ENCODE measurements around the gene OR52W1.
A peak's percentile ranks its signal among the peaks of the same experiment; 100 is the strongest.

OR52W1 gene

GRCh38 chr11:6204706-6205105, 5.7 kb downstream of the OR52W1 start:
- Mint-ChIP-seq H3K27ac (no peak overlapping the region), H3K4me3 (no peak overlapping the region), H3K4me1 (peaks cover 8 to 13% of the 10 kb centered on the region in 2 donors)

GRCh38 chr11:6205366-6205765, 6.3 kb downstream of the OR52W1 start, which contains the start of gene C11orf42:
TSS of gene C11orf42 (plus strand) at chr11:6205557. CDS start at chr11:6205616, 59 bp downstream.
- H3K4me1 Mint-ChIP-seq: peaks cover 8 to 13% of the 10 kb centered on the region in 2 donors
- peaks cover 20 to 30% of the 10 kb centered on the region in 2 donors for H3K36me3 Mint-ChIP-seq
- DNase-seq (no peak), ATAC-seq (replicated peaks) (no peak)
- H3K27ac Mint-ChIP-seq: no peak within 1 kb of the TSS
- H3K27me3 Mint-ChIP-seq: no peaks in the 10 kb centered on the region
- no peak within 1 kb of the TSS for H3K4me3 Mint-ChIP-seq
- no peaks in the 10 kb centered on the region for H3K9me3 Mint-ChIP-seq

More at GRCh38 chr11:6204706-6205105, 5.7 kb downstream of the OR52W1 start:
- ATAC-seq (replicated peaks): no peak
- no peak for DNase-seq
- Mint-ChIP-seq H3K9me3 (no peaks in the 10 kb centered on the region), H3K36me3 (peaks cover 23 to 33% of the 10 kb centered on the region in 2 donors), H3K27me3 (no peaks in the 10 kb centered on the region)

GRCh38 chr11:6206456-6207180, 7.6 kb downstream of the OR52W1 start:
- Mint-ChIP-seq H3K4me1 (peaks cover 8 to 13% of the 10 kb centered on the region in 2 donors), H3K4me3 (no peak overlapping the region), H3K27ac (no peak overlapping the region), H3K27me3 (no peaks in the 10 kb centered on the region), H3K36me3 (peaks cover 17 to 30% of the 10 kb centered on the region in 2 donors), H3K9me3 (no peaks in the 10 kb centered on the region)
- no peak for DNase-seq
- no peak for ATAC-seq (replicated peaks)

- H3K4me3 Mint-ChIP-seq: no peak overlapping the region
- H3K9me3 Mint-ChIP-seq: no peaks in the 10 kb centered on the region
- DNase-seq (no peak), ATAC-seq (replicated peaks) (no peak)
- H3K4me1 Mint-ChIP-seq: no peaks in the 10 kb centered on the region
- peaks cover 11 to 25% of the 10 kb centered on the region in 2 donors for H3K36me3 Mint-ChIP-seq
- H3K27me3 Mint-ChIP-seq: no peaks in the 10 kb centered on the region
- H3K27ac Mint-ChIP-seq: no peak overlapping the region
Measured at GRCh38 chr11:6209801-6210200, 10.8 kb downstream of the OR52W1 start.

- peaks cover 11 to 24% of the 10 kb centered on the region in 2 donors for H3K36me3 Mint-ChIP-seq
- H3K4me1 Mint-ChIP-seq: no peaks in the 10 kb centered on the region
- H3K4me3 Mint-ChIP-seq: no peak overlapping the region
- no peak overlapping the region for H3K27ac Mint-ChIP-seq
- ATAC-seq (replicated peaks) (no peak), DNase-seq (no peak)
- H3K9me3 Mint-ChIP-seq: no peaks in the 10 kb centered on the region
- H3K27me3 Mint-ChIP-seq: no peaks in the 10 kb centered on the region
Measured at GRCh38 chr11:6210274-6210955, 11.4 kb downstream of the OR52W1 start.

- Mint-ChIP-seq H3K27me3 (no peaks in the 10 kb centered on the region), H3K9me3 (no peaks in the 10 kb centered on the region), H3K4me1 (no peaks in the 10 kb centered on the region), H3K27ac (no peak overlapping the region), H3K36me3 (peaks cover 25 to 40% of the 10 kb centered on the region in 2 donors), H3K4me3 (no peak overlapping the region)
- DNase-seq (no peak), ATAC-seq (replicated peaks) (no peak)
Measured at GRCh38 chr11:6214530-6214929, 15.5 kb downstream of the OR52W1 start.

GRCh38 chr11:6216501-6216900, 17.5 kb downstream of the OR52W1 start:
- Mint-ChIP-seq H3K27ac (no peak overlapping the region), H3K27me3 (no peaks in the 10 kb centered on the region), H3K36me3 (peaks cover 28 to 44% of the 10 kb centered on the region in 2 donors), H3K4me3 (no peak overlapping the region), H3K4me1 (peaks cover 0 to 1% of the 10 kb centered on the region in 2 donors), H3K9me3 (no peaks in the 10 kb centered on the region)
- no peak for DNase-seq
- ATAC-seq (replicated peaks): no peak

- no peak overlapping the region for H3K27ac Mint-ChIP-seq
- DNase-seq (no peak), ATAC-seq (replicated peaks) (no peak)
- H3K4me1 Mint-ChIP-seq: peaks cover 0 to 5% of the 10 kb centered on the region in 2 donors
- peaks cover 35 to 53% of the 10 kb centered on the region in 2 donors for H3K36me3 Mint-ChIP-seq
- no peaks in the 10 kb centered on the region for H3K27me3 Mint-ChIP-seq
- no peak overlapping the region for H3K4me3 Mint-ChIP-seq
- no peaks in the 10 kb centered on the region for H3K9me3 Mint-ChIP-seq
Measured at GRCh38 chr11:6217722-6218121, 18.7 kb downstream of the OR52W1 start.

GRCh38 chr11:6219359-6219758, 20.3 kb downstream of the OR52W1 start:
- H3K4me3 Mint-ChIP-seq: no peak overlapping the region
- H3K4me1 Mint-ChIP-seq: peaks cover 0 to 5% of the 10 kb centered on the region in 2 donors
- no peaks in the 10 kb centered on the region for H3K27me3 Mint-ChIP-seq
- H3K36me3 Mint-ChIP-seq: peaks cover 41 to 59% of the 10 kb centered on the region in 2 donors
- no peak for ATAC-seq (replicated peaks)
- no peak overlapping the region for H3K27ac Mint-ChIP-seq
- no peaks in the 10 kb centered on the region for H3K9me3 Mint-ChIP-seq
- DNase-seq: no peak

GRCh38 chr11:6223854-6224253, 24.8 kb downstream of the OR52W1 start:
- ATAC-seq (replicated peaks) (no peak), DNase-seq (no peak)
- Mint-ChIP-seq H3K9me3 (no peaks in the 10 kb centered on the region), H3K27me3 (no peaks in the 10 kb centered on the region), H3K4me1 (peaks cover 15 to 26% of the 10 kb centered on the region in 2 donors), H3K36me3 (peaks cover 35 to 47% of the 10 kb centered on the region in 2 donors), H3K4me3 (no peak overlapping the region), H3K27ac (no peak overlapping the region)

GRCh38 chr11:6224421-6224820, 25.4 kb downstream of the OR52W1 start:
- Mint-ChIP-seq H3K27me3 (no peaks in the 10 kb centered on the region), H3K4me1 (peaks cover 17 to 28% of the 10 kb centered on the region in 2 donors), H3K9me3 (no peaks in the 10 kb centered on the region), H3K4me3 (no peak overlapping the region), H3K36me3 (peaks cover 33 to 45% of the 10 kb centered on the region in 2 donors), H3K27ac (no peak overlapping the region)
- no peak for ATAC-seq (replicated peaks)
- no peak for DNase-seq

- Mint-ChIP-seq H3K36me3 (peaks cover 35 to 44% of the 10 kb centered on the region in 2 donors), H3K4me1 (peaks cover 22 to 34% of the 10 kb centered on the region in 2 donors), H3K9me3 (no peaks in the 10 kb centered on the region), H3K27me3 (no peaks in the 10 kb centered on the region), H3K27ac (no peak overlapping the region), H3K4me3 (no peak overlapping the region)
- DNase-seq: no peak
- ATAC-seq (replicated peaks): no peak
Measured at GRCh38 chr11:6225024-6225423, 26.0 kb downstream of the OR52W1 start.

GRCh38 chr11:6225896-6226295, 26.9 kb downstream of the OR52W1 start:
- DNase-seq (no peak), ATAC-seq (replicated peaks) (peak in 1 of 2 donors; percentile 27)
- Mint-ChIP-seq H3K9me3 (no peaks in the 10 kb centered on the region), H3K36me3 (peaks cover 31 to 40% of the 10 kb centered on the region in 2 donors), H3K4me1 (peaks cover 28 to 42% of the 10 kb centered on the region in 2 donors), H3K27ac (no peak overlapping the region), H3K4me3 (no peak overlapping the region), H3K27me3 (no peaks in the 10 kb centered on the region)

- Mint-ChIP-seq H3K27me3 (no peaks in the 10 kb centered on the region), H3K4me1 (peaks cover 31 to 50% of the 10 kb centered on the region in 2 donors), H3K9me3 (no peaks in the 10 kb centered on the region), H3K27ac (no peak overlapping the region), H3K36me3 (peaks cover 19 to 29% of the 10 kb centered on the region in 2 donors), H3K4me3 (no peak overlapping the region)
- DNase-seq (no peak), ATAC-seq (replicated peaks) (no peak)
Measured at GRCh38 chr11:6228520-6228919, 29.5 kb downstream of the OR52W1 start.

- no peak overlapping the region for H3K4me3 Mint-ChIP-seq
- ATAC-seq (replicated peaks) (no peak), DNase-seq (no peak)
- no peaks in the 10 kb centered on the region for H3K9me3 Mint-ChIP-seq
- peaks cover 37 to 56% of the 10 kb centered on the region in 2 donors for H3K4me1 Mint-ChIP-seq
- peaks cover 10 to 22% of the 10 kb centered on the region in 2 donors for H3K36me3 Mint-ChIP-seq
- H3K27me3 Mint-ChIP-seq: no peaks in the 10 kb centered on the region
- H3K27ac Mint-ChIP-seq: no peak overlapping the region
Measured at GRCh38 chr11:6229911-6230310, 30.9 kb downstream of the OR52W1 start.
